ENCODE results near the gene NTM.
A peak's percentile ranks its signal among the peaks of the same experiment; 100 is the strongest.

NTM gene

GRCh38 chr11:131666006-131666405 lies 295.6 kb downstream of the NTM start:
- no peak overlapping the region for H3K4me3 ChIP-seq (replicated peaks in 1 of 2; ENCODE audit: low read depth in 2 of 2, low read length in 2 of 2)
- no peak for DNase-seq (ENCODE audit: low read depth in 2 of 2)
- TF ChIP-seq CTCF (IDR thresholded peaks at IDR 0.05; ENCODE audit: low read depth, low read length): no peak

GRCh38 chr11:131666617-131667016 lies 296.2 kb downstream of the NTM start:
- TF ChIP-seq CTCF (IDR thresholded peaks at IDR 0.05; ENCODE audit: low read depth, low read length): no peak
- H3K4me3 ChIP-seq (replicated peaks in 1 of 2; ENCODE audit: low read depth in 2 of 2, low read length in 2 of 2): no peak overlapping the region
- peak in 1 of 2 donors; percentile 8 for DNase-seq (ENCODE audit: low read depth in 2 of 2)

DNA sequence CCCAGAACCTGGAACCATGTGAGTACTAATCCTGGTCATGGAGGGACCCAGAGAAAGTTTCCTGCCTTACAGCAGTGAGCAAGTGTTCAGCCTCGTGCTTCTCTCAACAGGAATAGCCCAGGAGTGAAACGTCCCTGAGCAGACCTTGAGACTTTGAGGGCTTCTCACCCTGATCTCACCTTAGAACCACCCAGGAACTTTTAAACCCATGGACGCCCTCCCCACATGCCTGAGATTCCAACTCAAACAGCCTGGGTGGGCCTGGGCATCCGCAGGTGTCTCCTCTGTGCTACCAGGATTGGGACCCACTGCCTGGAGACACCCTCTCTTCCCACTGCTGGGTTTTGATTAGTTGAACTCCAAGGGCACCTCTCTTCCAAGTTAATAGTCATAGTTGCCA lies 297.2 kb downstream of the NTM start:
- TF ChIP-seq CTCF (IDR thresholded peaks at IDR 0.05; ENCODE audit: low read depth, low read length): no peak
- no peak for DNase-seq (ENCODE audit: low read depth in 2 of 2)
- no peak overlapping the region for H3K4me3 ChIP-seq (replicated peaks in 1 of 2; ENCODE audit: low read depth in 2 of 2, low read length in 2 of 2)

DNA sequence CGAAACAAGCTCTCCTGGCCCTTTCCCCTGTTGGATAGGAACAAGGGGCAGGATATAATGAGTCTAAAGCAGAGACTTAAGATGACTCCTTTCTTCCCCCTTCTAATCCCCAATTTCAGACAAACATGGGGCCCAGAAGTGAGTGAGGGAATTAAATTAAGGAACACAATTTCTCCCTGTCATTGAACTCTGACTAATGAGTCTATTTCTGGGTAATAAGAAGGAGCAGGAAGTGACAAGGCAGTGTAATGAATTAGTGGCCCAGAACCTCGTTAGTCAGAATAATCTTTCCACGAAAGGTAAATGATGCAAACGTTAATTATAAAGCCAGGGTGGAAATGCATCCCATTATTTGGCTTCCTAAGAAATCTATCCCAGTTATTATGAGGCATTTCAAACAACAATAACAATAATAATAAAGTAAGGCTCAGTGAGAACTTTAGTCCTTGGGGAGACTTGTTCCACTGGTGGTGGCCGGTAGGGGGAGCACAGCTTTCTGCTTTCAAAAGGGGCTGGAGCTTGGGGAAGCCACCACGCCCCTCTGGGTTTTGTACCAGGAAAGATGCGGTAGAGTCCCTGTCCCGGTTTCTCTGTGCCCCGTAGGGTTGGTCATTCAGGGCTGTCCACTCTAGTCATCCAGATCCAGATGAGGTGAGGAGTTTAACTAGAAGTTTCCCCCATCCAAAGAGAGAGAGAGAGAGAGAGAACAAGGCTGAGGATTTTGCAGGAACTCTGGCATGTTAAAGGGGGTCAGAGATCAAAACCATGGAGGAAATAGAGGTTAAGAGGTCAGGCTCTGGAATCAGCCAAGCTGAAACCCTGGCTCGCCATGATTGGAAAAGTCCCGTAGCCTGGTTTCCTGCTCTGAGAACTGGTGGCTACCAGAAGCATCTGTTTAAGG lies 298.3 kb downstream of the NTM start:
- peak; percentile 48 to 62 for DNase-seq (ENCODE audit: low read depth in 2 of 2)
- TF ChIP-seq CTCF (IDR thresholded peaks at IDR 0.05; ENCODE audit: low read depth, low read length): peak; percentile 75
- H3K4me3 ChIP-seq (replicated peaks in 1 of 2; ENCODE audit: low read depth in 2 of 2, low read length in 2 of 2): no peak overlapping the region

DNA sequence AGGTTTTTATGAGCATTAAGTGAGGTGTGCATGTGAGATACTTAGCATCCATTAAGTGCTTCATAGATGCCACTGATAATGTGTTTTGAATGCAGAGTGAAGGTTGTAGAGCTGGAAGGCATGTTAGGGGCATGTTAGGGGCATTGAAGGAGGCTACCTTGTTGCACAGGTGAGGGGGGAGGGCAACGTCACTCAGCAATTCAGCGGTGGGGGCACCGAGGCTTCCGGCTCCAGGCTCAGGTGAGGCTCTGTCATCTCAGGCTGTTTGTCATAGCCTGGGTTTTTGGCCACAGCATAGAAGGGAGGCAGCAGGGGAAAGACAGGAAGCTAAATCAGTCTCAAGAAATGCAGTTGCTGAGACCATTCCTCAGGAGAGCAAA lies 299.0 kb downstream of the NTM start:
- TF ChIP-seq CTCF (IDR thresholded peaks at IDR 0.05; ENCODE audit: low read depth, low read length): no peak
- no peak for DNase-seq (ENCODE audit: low read depth in 2 of 2)
- no peak overlapping the region for H3K4me3 ChIP-seq (replicated peaks in 1 of 2; ENCODE audit: low read depth in 2 of 2, low read length in 2 of 2)

DNA sequence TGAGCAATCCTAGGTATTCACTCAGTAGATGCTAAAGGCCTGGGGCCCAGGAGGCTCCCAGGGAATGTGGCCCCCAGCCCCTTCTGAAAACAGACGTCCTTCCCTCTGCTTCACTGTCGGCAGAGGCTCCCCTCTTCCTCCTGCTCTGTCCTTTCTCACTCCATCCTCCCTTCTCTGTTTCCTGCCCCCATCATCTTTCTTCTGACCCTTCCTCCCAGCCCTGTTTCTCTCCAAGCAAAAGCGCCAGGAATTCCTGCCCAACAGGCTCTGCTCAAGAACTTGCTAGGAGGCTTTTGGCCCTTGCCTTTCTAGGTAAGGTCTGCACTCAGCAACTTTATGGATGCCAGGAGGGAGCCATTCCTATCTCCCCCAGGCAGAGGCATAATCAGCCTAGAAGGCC lies 300.5 kb downstream of the NTM start:
- no peak for TF ChIP-seq CTCF (IDR thresholded peaks at IDR 0.05; ENCODE audit: low read depth, low read length)
- H3K4me3 ChIP-seq (replicated peaks in 1 of 2; ENCODE audit: low read depth in 2 of 2, low read length in 2 of 2): no peak overlapping the region
- DNase-seq (ENCODE audit: low read depth in 2 of 2): no peak
